HepG2 (cell line): ENCODE results near the gene C10orf90.

Experiments used
- KLF9 ChIP-seq: IDR thresholded peaks from 2 replicates; pipeline ENCODE4 v1.6.1; 2016; ENCODE audit warnings: low read depth
- NFYB ChIP-seq: sonication (generic); formaldehyde crosslinking; IDR thresholded peaks from 2 replicates; pipeline ENCODE4 v1.4.0; 2020; ENCODE audit warnings: missing genetic modification reagents
- POLR2A ChIP-seq, 2 experiments: IDR thresholded peaks; 2 replicates each; pipeline ENCODE4 v1.6.1; 2011; ENCODE audit warnings: low read depth in 2 of 2, low read length in 2 of 2, mild to moderate bottlenecking in 1 of 2, moderate library complexity in 1 of 2; ENCODE audit not compliant: insufficient read depth in 1 of 2
- RFX5 ChIP-seq: IDR thresholded peaks from 2 replicates; pipeline ENCODE4 v1.6.1; 2011; ENCODE audit warnings: low read depth, low read length, improper control_type of control experiment
- ZNF263 ChIP-seq: sonication (generic); formaldehyde crosslinking; IDR thresholded peaks from 2 replicates; pipeline ENCODE4 v1.4.0; 2020; ENCODE audit warnings: missing genetic modification reagents
- ZNF562 ChIP-seq: sonication (generic); formaldehyde crosslinking; IDR thresholded peaks from 2 replicates; pipeline ENCODE4 v1.8.0; 2022; ENCODE audit warnings: missing genetic modification reagents, borderline replicate concordance
- ZNF670 ChIP-seq: sonication (generic); formaldehyde crosslinking; IDR thresholded peaks from 2 replicates; pipeline ENCODE4 v1.8.0; 2022; ENCODE audit warnings: mild to moderate bottlenecking, missing genetic modification reagents, borderline replicate concordance
- TF ChIP-seq, protein P1 (sequence below), 2 experiments: IDR thresholded peaks; 2 replicates each; pipeline ENCODE4 v1.6.1; 2011 to 2012; ENCODE audit warnings: low read length in 2 of 2, borderline replicate concordance in 1 of 2, low read depth in 1 of 2, mild to moderate bottlenecking in 1 of 2, moderate library complexity in 1 of 2
- TF ChIP-seq, protein P2 (sequence below): sonication (generic); formaldehyde crosslinking; IDR thresholded peaks from 2 replicates; pipeline ENCODE4 v1.5.0; 2020; ENCODE audit warnings: mild to moderate bottlenecking, missing genetic modification reagents, moderate library complexity

DNA sequence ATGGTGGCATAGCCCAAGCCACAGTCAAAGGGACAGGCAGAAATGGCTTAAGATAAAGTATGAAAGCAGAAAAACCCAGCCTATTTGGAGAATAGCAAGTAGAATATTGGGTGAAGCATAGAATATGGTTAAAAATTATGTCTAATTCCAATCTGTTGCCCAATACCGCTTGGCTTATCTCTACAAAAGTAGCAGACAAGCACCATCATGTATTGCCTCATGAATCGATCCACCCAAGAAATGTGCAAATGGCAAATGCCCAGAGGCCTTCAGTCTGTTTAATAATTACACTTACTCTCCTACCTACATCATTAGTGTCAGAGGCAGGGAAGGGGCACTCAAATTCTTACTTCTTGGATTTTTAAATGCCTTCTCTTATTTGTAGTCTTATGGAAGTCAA lies 151.3 kb downstream of the C10orf90 start:
- TF ChIP-seq, protein P1, sequence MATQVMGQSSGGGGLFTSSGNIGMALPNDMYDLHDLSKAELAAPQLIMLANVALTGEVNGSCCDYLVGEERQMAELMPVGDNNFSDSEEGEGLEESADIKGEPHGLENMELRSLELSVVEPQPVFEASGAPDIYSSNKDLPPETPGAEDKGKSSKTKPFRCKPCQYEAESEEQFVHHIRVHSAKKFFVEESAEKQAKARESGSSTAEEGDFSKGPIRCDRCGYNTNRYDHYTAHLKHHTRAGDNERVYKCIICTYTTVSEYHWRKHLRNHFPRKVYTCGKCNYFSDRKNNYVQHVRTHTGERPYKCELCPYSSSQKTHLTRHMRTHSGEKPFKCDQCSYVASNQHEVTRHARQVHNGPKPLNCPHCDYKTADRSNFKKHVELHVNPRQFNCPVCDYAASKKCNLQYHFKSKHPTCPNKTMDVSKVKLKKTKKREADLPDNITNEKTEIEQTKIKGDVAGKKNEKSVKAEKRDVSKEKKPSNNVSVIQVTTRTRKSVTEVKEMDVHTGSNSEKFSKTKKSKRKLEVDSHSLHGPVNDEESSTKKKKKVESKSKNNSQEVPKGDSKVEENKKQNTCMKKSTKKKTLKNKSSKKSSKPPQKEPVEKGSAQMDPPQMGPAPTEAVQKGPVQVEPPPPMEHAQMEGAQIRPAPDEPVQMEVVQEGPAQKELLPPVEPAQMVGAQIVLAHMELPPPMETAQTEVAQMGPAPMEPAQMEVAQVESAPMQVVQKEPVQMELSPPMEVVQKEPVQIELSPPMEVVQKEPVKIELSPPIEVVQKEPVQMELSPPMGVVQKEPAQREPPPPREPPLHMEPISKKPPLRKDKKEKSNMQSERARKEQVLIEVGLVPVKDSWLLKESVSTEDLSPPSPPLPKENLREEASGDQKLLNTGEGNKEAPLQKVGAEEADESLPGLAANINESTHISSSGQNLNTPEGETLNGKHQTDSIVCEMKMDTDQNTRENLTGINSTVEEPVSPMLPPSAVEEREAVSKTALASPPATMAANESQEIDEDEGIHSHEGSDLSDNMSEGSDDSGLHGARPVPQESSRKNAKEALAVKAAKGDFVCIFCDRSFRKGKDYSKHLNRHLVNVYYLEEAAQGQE (IDR thresholded peaks at IDR 0.05; ENCODE audit: borderline replicate concordance in 1 of 2, low read depth in 1 of 2, low read length in 2 of 2), result no peak
- no peak for TF ChIP-seq ZNF670 (CRISPR knock-in tag)
- TF ChIP-seq, protein P2, sequence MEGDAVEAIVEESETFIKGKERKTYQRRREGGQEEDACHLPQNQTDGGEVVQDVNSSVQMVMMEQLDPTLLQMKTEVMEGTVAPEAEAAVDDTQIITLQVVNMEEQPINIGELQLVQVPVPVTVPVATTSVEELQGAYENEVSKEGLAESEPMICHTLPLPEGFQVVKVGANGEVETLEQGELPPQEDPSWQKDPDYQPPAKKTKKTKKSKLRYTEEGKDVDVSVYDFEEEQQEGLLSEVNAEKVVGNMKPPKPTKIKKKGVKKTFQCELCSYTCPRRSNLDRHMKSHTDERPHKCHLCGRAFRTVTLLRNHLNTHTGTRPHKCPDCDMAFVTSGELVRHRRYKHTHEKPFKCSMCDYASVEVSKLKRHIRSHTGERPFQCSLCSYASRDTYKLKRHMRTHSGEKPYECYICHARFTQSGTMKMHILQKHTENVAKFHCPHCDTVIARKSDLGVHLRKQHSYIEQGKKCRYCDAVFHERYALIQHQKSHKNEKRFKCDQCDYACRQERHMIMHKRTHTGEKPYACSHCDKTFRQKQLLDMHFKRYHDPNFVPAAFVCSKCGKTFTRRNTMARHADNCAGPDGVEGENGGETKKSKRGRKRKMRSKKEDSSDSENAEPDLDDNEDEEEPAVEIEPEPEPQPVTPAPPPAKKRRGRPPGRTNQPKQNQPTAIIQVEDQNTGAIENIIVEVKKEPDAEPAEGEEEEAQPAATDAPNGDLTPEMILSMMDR, result no peak
- no peak for TF ChIP-seq ZNF562 (CRISPR knock-in tag)
- TF ChIP-seq NFYB (CRISPR knock-in tag), result no peak
- no peak for TF ChIP-seq RFX5
- no peak for TF ChIP-seq POLR2A (IDR thresholded peaks at IDR 0.05; ENCODE audit: insufficient read depth in 1 of 2, low read depth in 2 of 2, low read length in 2 of 2)
- TF ChIP-seq KLF9 (CRISPR knock-in tag), result no peak
- no peak for TF ChIP-seq ZNF263 (CRISPR knock-in tag)
